Occipital lobe (tissue), 2 donors: ENCODE measurements around the gene FILIP1L. TPM values are rescaled to one million over a fixed set of nuclear protein-coding genes. Genes with fewer than 3 reads are reported as not detected.
"Not testable (repeated sequence)": the region's sequence is repeated elsewhere in the genome, so short reads cannot be mapped to it uniquely, and the experiment has no call there.

Experiments used
- DNase-seq: peaks from one replicate; lab custom pipeline; 2025; lab: John Stamatoyannopoulos, UW
- total RNA-seq: library from RNA; depleted of rRNA; stranded (reverse); fragments of >200 nt; gene quantifications from one replicate; pipeline ENCODE4 v1.2.3, GENCODE V29; 2014

The FILIP1L gene
- total RNA-seq, 1 donor from 2014 or later: 1.2 TPM

DNA sequence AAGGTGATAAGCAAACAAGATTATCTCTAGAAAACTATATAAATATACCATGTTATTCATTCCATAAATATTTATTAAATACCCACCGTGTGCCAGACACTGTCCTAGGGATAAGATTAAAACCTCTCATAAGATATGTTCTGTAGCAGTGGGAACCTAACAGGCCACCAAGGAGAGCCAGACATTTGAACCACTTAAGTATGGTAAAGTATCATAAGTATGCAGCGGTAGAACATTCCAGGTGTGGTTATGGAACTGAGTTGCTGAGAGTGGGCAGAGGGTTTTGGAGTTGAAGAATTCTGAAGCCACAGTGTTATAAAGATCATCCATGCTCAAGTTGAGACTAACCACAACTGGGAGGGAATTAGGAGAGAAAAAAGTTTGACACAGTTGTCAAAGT lies 14.7 kb downstream of the FILIP1L start:
- DNase-seq: no peak

- no peak for DNase-seq
Observed at GRCh38 chr3:100098784-100099070, 15.6 kb downstream of the FILIP1L start.

DNA sequence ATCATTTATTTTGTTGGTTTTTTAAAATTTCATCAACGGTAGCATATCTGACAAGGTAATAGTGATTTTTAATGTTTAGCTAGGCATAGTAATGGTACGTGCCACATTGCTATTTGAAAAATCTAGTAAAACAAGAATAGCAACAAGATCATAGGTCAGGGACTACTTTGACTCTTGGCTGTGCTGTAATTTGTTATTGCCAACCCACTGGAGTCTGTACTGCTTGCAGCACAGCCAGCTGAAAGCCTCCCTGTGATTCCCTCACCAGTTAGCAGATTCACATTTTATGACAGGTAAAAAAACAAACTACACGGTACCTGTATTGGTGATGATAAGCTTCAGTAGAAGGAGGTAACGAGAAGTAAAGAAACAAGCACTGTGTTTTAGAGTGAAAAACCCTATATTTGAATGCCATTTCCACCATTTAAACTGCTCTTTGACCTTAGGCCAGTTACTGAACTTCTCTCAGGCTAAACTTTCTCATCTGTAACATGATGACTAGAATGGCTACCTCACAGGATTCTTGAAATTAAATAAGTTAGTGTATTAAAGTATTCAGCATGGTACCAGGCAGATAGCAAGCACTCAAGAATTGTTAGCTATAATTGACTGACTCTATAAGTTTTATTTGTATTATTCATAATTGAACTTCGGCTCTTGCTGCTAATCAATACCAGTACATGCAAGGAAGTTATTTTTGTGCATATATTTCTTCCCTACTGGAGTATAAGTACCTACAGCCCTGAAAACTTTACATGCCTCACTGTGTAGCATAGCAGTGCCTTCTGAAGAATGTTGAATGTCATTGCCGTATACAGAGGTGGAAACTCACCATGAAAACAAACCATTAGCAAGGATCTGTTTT lies 16.1 kb downstream of the FILIP1L start:
- DNase-seq: no peak

DNA sequence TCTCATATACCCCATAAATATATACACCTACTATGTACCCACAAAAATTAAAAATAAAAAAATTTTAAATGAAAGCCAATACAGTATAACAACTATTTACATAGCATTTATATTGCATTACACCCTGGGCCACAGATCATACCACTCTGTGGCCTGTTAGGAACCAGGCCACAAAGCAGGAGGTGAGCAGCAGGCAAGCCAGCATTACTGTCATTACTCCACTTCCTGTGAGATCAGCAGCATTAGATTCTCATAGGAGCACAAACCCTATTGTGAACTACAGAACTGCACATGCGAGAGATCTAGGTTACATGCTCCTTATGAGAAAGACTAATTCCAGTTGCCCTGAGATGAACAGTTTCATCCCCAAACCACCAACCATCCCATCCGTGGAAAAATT lies 17.4 kb downstream of the FILIP1L start:
- no peak for DNase-seq

DNA sequence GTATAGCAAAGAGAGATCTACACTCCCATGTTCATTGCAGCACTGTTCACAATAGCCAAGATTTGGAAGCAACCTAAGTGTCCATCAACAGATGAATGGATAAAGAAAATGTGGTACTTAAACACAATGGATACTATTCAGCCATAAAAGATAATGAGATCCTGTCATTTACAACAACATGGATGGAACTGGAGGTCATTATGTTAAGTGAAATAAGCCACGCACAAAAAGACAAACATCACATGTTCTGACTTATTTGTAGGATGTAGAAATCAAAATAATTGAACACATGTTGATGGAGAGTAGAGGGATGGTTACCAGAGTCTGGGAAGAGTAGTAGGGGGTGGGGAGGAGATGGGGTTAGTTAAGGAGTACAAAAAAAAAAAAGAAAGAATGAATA lies 18.0 kb downstream of the FILIP1L start:
- not testable (repeated sequence) for DNase-seq

DNA sequence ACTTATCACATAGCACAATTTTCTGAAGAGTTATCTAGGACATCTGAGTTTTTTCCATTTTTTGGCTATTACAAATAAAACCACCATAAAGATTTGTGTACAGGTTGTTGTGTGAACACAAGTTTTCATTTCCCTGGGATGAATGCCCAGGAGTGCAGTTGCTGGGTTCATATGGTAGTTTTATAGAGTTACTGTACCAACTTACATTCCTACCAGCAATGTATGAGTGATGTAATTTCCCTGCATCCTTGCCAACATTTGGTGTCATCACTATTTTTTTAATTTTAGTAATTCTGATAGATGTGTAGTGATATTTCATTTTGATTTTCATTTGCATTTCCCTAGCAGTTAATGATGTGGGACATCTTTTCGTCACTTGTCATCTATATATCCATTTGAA lies 20.5 kb downstream of the FILIP1L start:
- DNase-seq: no peak

DNA sequence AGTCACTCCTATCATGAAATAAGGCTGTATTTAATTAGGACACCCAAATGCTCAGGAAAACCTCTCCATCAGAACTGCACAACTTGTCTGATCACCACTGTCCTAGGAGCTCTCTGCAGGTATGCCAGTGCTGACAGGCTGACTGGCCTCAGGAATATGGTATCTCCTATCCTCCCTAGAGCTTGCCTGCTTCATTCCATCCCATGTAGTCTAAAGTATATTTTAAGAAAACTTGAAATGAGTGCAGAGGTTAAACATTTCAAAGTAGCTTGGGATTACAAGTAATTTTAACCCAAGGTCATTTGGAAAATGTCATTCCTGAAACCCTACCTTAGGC lies 23.7 kb downstream of the FILIP1L start:
- no peak for DNase-seq

DNA sequence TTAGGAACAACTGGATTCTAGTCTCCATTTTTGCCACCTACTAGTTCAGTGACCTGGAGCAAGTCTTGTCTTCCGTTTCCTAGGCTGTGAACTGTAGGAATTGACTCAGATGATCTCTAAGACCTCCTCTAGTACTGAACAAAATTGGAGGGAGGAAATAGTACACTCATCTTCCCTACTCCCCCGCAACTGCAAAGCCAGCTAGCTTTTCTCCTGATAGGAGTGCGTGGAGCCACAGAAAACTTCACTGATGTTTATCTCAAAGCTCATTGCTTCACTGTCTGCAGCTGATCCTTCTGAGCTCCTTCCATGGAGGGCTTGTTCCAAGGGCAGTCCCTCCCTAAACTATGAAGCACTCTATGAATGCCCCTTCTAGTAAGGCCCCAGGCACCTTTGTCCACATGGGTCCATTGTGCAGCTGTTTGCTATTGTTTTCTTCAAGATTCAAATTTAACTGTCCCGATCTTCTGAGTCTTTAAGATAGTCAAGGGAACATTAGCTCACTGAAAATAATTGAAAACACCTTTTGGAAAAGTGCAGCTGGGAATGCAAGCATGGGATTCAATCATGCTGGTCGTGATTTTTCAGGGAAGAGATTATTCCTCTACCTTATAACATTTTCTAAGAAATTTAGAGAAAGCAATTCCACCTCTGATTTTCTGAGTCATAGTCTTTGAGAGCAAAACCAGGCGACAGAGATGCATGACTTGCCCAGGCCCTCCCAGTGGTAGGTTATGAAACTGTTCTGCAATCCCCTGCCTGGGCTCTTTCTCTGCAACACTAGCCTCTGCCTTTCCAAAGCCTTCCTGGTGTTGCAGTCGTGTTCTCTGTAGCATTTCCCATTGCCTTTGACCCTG lies 24.3 kb downstream of the FILIP1L start:
- no peak for DNase-seq

DNA sequence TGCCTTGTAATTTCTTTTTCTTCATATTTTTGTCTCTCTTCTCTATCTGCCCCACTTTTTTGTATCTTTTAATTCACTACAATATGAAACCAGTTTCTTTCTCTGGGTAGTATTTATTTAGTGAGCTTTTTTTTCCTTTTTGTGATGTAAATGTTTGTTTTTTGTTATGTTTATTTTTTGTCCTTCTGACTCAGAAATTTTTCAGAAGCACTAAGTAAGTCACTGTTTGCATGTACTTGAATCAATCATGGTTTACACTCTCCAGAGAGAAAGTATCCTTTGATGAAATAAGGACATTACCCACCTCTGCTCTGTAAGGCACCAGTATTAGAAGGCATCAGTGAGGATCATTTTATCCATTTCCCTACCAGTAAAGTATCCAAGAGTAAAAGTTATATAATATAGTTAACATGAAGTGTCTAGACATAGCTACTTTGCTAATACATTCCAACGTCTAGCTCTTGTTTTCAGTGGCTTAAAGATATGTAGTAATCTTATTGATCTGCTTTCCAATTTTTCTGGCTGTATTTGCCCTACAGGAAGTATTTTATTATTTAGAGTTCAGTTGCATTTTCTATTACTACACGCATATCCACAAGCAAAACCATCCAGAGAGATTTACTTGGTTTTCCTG lies 25.4 kb downstream of the FILIP1L start:
- no peak for DNase-seq

DNA sequence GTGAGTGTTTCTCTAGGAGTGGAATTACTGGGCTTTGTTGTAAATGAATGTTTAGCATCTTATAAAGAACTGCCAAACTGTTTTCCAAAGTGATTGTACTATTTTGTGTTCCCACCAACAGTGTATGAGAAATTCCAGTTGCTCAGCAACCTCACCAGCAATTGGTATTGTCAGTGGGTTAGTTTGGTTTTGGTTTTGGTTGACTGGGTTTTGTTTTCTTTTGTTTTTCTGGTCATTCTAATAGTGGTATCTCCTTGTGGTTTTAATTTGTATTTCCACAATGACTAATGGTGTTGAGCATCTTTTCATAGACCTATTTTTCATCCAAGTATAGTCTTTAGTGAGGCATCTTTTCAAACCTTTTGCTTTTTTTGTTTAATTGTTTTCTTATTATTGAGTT lies 27.1 kb downstream of the FILIP1L start:
- DNase-seq: no peak

- DNase-seq: no peak
Observed at GRCh38 chr3:100086401-100086800, 27.9 kb downstream of the FILIP1L start.

DNA sequence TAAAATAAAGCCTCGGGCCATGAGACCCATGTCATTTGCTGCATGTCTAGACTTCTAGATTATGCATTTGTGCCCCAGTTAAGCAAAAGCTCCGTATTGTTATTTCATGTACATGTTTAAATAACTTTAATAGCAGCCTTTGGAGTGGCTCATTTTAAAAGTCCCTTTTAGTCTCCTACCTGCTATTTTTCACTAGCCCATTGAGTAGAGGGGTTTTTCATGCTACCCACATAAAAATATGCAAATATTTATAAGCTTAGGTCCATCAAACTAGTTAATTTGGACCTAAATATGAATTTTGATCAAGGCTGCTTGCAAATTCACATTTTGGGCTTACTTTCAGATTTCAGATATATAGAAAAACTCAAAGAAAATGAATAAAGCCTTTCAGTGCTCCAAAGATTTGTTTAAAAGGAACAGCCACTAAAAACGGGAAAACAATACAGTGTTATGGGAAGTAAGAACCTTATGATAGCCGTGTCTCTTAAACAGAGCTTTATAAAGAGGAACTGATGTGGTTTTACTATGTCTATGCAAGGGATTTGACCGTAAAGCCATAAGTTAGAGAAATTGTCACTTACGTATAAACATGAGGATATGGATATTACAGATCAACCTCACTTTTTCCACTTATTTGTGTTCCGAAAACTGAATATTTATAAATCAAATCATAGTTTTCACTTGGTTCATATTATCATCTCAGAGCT lies 30.0 kb downstream of the FILIP1L start:
- DNase-seq: no peak

DNA sequence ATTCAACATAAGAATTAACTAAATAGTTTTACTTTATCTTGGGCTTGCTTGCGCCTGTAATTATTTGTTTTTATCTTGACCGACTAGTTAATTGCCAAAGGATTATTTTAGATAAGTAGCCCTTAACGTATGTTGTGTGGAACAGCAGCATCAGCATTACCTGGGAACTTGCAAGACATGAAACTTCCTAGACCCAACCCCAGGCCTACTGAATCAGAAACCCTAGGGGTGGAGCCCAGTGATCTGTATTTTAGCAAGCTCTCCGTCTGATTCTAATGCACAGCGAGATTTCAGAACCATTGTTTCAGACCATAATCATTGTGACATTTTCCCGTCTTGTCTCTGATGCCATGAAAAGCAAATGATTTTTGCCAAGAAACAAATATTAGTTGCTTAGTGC lies 31.1 kb downstream of the FILIP1L start:
- DNase-seq: no peak

DNA sequence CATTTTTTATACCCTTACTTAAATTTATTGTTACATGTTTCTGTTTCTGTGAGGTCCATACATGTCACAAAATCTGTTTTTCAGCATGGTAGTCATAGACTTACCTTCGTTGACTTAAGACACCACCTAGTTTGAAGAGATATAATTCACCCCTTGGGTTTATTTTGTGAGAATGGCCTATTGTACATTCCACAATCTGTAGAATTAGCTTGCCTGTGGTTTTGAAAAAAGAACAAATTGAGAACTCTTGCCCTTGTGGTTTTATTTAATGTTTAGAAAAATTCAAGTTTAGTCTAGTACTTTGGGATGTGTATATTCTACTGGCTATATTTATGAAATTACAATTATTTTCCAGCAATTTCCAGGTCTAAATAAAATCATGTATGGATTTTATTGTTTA lies 31.6 kb downstream of the FILIP1L start:
- no peak for DNase-seq

DNA sequence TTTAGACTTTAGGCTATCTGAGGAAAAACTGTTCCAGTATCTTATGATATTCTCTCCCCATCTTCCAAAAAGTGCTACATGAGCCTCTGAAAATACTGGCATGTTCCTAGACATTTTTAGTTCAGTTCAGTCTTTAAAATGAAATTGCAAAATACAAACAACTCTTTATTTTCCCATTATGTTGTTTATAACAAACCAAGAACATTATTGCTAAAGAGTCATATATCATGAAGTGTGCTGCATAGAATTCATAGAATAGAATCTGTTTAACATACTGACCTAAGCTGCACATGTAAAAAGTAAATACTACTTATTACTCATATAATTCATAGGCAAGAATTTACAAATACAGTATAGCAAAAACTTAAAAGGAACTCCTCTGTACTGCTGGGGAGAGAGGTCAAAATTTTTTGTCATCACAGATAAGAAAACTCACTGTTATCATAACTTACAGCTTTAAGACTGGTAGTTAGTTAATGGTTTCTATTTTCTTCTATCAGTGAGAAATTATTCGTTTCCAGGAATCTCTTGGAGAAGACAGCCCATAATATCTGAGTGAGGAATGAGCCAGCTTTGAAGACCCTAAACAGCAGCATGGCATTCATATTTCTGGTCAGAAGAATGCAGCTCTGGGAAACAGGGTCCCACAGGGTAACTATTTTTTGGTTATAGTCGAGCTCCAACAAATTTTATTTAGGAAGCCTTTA lies 32.2 kb downstream of the FILIP1L start:
- DNase-seq: no peak

DNA sequence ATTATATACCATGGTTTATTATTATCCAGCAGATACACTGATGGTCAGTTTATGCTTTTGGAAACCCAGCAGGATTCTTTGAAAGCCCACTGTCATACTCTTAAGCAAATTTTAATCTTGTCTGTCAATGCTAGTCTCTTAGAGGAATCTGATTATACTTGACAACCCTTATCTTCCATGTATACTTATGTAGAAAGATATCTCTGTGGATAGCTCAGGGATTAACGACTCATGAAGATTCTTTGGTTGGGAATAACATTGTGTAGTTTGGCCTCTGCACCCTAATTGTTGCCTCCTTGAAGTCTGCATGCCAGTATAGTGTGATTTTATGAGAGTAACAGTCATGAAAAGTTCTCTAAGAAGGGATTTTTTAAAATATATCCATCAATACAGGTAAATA lies 33.0 kb downstream of the FILIP1L start:
- no peak for DNase-seq

DNA sequence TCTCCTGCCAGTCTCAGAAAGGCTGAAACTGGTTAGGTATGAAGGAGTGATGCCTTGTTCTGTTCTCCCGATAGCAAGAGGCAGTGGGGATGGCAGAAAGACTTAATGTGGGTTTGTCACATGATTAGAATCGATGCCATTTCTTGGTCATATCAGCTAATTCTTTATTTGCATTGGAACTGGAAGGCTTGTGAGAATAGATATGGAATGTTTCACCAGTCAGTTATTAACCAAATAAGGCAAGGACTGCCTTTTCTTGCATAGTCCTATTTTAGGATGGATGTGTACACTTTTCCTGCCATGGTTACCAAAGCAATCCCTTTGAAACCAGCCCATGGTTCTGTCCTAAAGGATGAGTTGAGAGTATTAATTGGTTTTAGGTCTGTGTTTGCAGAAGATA lies 33.7 kb downstream of the FILIP1L start:
- no peak for DNase-seq

GRCh38 chr3:100079328-100079727 lies 35.0 kb downstream of the FILIP1L start:
- DNase-seq: no peak

GRCh38 chr3:100076731-100077529 lies 37.4 kb downstream of the FILIP1L start:
- DNase-seq: no peak
